ENCODE results near the gene KCNG2.

GRCh38 chr18:79806976-79807841, 9.5 kb downstream of the KCNG2 start:
- TF ChIP-seq, protein P1, sequence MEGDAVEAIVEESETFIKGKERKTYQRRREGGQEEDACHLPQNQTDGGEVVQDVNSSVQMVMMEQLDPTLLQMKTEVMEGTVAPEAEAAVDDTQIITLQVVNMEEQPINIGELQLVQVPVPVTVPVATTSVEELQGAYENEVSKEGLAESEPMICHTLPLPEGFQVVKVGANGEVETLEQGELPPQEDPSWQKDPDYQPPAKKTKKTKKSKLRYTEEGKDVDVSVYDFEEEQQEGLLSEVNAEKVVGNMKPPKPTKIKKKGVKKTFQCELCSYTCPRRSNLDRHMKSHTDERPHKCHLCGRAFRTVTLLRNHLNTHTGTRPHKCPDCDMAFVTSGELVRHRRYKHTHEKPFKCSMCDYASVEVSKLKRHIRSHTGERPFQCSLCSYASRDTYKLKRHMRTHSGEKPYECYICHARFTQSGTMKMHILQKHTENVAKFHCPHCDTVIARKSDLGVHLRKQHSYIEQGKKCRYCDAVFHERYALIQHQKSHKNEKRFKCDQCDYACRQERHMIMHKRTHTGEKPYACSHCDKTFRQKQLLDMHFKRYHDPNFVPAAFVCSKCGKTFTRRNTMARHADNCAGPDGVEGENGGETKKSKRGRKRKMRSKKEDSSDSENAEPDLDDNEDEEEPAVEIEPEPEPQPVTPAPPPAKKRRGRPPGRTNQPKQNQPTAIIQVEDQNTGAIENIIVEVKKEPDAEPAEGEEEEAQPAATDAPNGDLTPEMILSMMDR (IDR thresholded peaks at IDR 0.05), result no peak
- no peak for TF ChIP-seq POLR2A (IDR thresholded peaks at IDR 0.05)

All from body of pancreas (tissue), 4 donors.